Lower leg skin (tissue), 3 donors: ENCODE measurements around the gene NLRP5.

Source experiments
- POLR2A ChIP-seq, 2 donors: fragments of 450-650 bp; IDR thresholded peaks; one replicate each; pipeline ENCODE4 v1.6.1; 2016 to 2017; ENCODE audit warnings: antibody characterized with exemption in 2 of 2, mild to moderate bottlenecking in 1 of 2, moderate library complexity in 1 of 2
- TF ChIP-seq, protein P1 (sequence below), 3 donors: fragments of 450-650 bp; IDR thresholded peaks; one replicate each; pipeline ENCODE4 v1.5.1; 2016; ENCODE audit warnings: antibody characterized with exemption in 3 of 3, mild to moderate bottlenecking in 3 of 3, moderate library complexity in 2 of 3

DNA sequence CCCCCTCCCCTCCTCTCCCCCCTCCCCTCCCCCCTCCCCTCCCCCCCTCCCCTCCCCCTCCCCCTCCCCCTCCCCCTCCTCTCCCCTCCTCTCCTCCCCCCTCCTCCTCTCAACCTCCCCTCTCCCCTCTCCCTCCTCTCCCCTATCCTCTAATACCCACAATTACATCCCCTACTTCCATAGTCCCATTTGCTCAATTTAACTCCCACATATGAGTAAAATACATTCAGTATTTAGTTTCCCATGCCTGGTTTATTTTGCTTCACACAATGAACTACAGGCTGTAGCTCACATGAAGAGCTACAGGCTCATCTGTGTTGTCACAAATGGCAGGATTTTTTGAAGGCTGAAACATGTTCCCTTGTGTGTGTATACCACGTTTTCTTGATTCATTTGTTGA, 6.9 kb downstream of the NLRP5 start:
- TF ChIP-seq POLR2A (IDR thresholded peaks at IDR 0.05): no peak
- TF ChIP-seq, protein P1, sequence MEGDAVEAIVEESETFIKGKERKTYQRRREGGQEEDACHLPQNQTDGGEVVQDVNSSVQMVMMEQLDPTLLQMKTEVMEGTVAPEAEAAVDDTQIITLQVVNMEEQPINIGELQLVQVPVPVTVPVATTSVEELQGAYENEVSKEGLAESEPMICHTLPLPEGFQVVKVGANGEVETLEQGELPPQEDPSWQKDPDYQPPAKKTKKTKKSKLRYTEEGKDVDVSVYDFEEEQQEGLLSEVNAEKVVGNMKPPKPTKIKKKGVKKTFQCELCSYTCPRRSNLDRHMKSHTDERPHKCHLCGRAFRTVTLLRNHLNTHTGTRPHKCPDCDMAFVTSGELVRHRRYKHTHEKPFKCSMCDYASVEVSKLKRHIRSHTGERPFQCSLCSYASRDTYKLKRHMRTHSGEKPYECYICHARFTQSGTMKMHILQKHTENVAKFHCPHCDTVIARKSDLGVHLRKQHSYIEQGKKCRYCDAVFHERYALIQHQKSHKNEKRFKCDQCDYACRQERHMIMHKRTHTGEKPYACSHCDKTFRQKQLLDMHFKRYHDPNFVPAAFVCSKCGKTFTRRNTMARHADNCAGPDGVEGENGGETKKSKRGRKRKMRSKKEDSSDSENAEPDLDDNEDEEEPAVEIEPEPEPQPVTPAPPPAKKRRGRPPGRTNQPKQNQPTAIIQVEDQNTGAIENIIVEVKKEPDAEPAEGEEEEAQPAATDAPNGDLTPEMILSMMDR (IDR thresholded peaks at IDR 0.05): no peak
